ENCODE measurements around the gene UQCR11.
A peak's percentile ranks its signal among the peaks of the same experiment; 100 is the strongest.

Gene UQCR11

DNA sequence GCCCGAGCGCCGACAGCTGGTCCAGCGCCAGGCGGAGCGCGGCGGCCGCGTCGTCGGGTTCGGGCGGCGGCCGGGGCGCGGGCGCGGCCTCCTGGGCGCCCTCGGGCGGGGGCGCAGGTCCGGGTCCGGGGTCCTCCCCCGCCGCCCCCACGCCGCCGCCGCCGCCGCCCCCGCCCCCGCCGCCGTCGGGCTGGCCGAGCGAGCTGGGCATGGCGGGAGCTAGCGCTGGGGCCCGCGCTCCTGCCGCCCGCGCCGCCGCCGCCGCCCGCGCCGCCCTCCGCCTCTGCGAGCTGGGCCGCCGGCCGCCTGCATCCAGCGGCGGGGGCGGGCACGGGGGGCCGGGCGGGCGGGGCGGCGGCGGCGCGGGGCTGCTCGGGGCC, 37.4 kb downstream of the UQCR11 start:
- no peak overlapping the region for H3K27ac ChIP-seq (ENCODE audit: low read length)

DNA sequence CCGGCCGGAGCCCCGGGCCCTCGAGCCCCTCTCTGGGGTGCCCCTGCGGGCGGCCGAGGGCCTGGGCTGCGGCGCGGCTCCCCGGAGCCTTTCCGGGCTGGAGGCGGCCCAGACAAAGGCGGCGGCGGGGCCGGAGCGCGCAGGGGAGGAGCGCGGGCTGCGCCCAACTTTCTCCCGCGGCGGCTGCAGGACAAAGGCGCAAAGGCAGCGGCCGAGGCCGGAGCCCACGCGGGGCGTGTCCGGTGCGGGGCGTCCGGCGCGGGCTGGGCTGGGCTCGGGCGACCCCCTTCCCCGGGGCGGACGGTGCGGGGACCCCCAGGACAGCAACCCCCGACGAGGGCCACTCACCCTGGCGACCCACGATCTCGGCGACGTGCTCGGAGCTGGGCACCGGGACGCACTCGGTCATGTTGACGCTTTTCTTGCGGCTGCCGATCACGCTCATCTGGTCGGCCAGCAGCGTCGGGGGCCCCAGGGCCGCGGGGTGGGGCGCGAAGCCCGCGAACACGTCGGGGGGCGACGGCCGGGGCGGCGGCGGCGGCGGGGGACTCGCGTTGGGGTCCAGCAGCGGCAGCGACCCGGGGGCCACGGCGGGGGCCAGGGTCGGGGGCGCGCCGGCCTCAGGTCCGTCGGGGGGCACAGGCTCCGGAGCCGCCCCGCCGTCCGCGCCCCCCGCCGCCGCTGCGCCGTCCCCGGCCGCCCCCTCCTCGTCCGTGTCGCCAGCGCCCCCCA, 38.0 kb downstream of the UQCR11 start:
- ATAC-seq (ENCODE audit: insufficient read depth, low read depth) = no peak
- Histone ChIP-seq H3K79me2 (ENCODE audit: insufficient read depth, low read length) (peaks cover 52% of the 10 kb centered on the region), H3K4me3 (ENCODE audit: low read depth in 1 of 2, low read length in 2 of 2) (peak overlapping the region in 1 of 2 experiments; percentile 65; a peak in 3 of 4 replicates), H3K4me2 (ENCODE audit: insufficient read depth, low read length) (peak overlapping the region; percentile 82), H3K9ac (ENCODE audit: low read depth, low read length) (peak overlapping the region; percentile 65), H3K27me3 (ENCODE audit: insufficient read depth, low read length, poor library complexity) (no peaks in the 10 kb centered on the region), H3K27ac (ENCODE audit: low read length) (no peak overlapping the region), H3K36me3 (ENCODE audit: insufficient read depth, low read length) (0 out of 2 replicates have a peak, but pooled peaks cover 7% of the 10 kb centered on the region), H3K9me3 (ENCODE audit: insufficient read depth, low read length, severe bottlenecking) (no peaks in the 10 kb centered on the region), H3K4me1 (ENCODE audit: insufficient read depth, low read length) (peaks cover 29% of the 10 kb centered on the region), H4K20me1 (ENCODE audit: insufficient read depth, low read length) (peaks cover 39% of the 10 kb centered on the region), H2AFZ (ENCODE audit: low read depth, low read length) (no peak overlapping the region)
- TF ChIP-seq, protein P1, sequence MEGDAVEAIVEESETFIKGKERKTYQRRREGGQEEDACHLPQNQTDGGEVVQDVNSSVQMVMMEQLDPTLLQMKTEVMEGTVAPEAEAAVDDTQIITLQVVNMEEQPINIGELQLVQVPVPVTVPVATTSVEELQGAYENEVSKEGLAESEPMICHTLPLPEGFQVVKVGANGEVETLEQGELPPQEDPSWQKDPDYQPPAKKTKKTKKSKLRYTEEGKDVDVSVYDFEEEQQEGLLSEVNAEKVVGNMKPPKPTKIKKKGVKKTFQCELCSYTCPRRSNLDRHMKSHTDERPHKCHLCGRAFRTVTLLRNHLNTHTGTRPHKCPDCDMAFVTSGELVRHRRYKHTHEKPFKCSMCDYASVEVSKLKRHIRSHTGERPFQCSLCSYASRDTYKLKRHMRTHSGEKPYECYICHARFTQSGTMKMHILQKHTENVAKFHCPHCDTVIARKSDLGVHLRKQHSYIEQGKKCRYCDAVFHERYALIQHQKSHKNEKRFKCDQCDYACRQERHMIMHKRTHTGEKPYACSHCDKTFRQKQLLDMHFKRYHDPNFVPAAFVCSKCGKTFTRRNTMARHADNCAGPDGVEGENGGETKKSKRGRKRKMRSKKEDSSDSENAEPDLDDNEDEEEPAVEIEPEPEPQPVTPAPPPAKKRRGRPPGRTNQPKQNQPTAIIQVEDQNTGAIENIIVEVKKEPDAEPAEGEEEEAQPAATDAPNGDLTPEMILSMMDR (IDR thresholded peaks at IDR 0.05; ENCODE audit: borderline replicate concordance, extremely low read depth, low read length, poor library complexity, severe bottlenecking) = no peak
- no peak for TF ChIP-seq EZH2 (IDR thresholded peaks at IDR 0.05; ENCODE audit: borderline replicate concordance, low read depth, low read length, severe bottlenecking)
- no peak for DNase-seq

More for the DNA sequence above, 37.4 kb downstream of the UQCR11 start:
- Histone ChIP-seq H3K36me3 (ENCODE audit: insufficient read depth, low read length) (0 out of 2 replicates have a peak, but pooled peaks cover 7% of the 10 kb centered on the region), H3K79me2 (ENCODE audit: insufficient read depth, low read length) (peaks cover 46% of the 10 kb centered on the region), H4K20me1 (ENCODE audit: insufficient read depth, low read length) (peaks cover 37% of the 10 kb centered on the region), H3K9me3 (ENCODE audit: insufficient read depth, low read length, severe bottlenecking) (no peaks in the 10 kb centered on the region), H3K9ac (ENCODE audit: low read depth, low read length) (no peak overlapping the region), H3K27me3 (ENCODE audit: insufficient read depth, low read length, poor library complexity) (no peaks in the 10 kb centered on the region), H3K4me1 (ENCODE audit: insufficient read depth, low read length) (peaks cover 29% of the 10 kb centered on the region), H3K4me3 (ENCODE audit: low read depth in 1 of 2, low read length in 2 of 2) (peak overlapping the region in 1 of 2 experiments; percentile 65; a peak in 2 of 4 replicates), H2AFZ (ENCODE audit: low read depth, low read length) (no peak overlapping the region), H3K4me2 (ENCODE audit: insufficient read depth, low read length) (peak overlapping the region; percentile 82; the same call in 1 of the 2 replicates)
- DNase-seq = no peak
- peak; percentile 13; the same call in 2 of the 3 replicates for ATAC-seq (ENCODE audit: insufficient read depth, low read depth)
- no peak for TF ChIP-seq EZH2 (IDR thresholded peaks at IDR 0.05; ENCODE audit: borderline replicate concordance, low read depth, low read length, severe bottlenecking)
- TF ChIP-seq, protein P1 (IDR thresholded peaks at IDR 0.05; ENCODE audit: borderline replicate concordance, extremely low read depth, low read length, poor library complexity, severe bottlenecking) = no peak

DNA sequence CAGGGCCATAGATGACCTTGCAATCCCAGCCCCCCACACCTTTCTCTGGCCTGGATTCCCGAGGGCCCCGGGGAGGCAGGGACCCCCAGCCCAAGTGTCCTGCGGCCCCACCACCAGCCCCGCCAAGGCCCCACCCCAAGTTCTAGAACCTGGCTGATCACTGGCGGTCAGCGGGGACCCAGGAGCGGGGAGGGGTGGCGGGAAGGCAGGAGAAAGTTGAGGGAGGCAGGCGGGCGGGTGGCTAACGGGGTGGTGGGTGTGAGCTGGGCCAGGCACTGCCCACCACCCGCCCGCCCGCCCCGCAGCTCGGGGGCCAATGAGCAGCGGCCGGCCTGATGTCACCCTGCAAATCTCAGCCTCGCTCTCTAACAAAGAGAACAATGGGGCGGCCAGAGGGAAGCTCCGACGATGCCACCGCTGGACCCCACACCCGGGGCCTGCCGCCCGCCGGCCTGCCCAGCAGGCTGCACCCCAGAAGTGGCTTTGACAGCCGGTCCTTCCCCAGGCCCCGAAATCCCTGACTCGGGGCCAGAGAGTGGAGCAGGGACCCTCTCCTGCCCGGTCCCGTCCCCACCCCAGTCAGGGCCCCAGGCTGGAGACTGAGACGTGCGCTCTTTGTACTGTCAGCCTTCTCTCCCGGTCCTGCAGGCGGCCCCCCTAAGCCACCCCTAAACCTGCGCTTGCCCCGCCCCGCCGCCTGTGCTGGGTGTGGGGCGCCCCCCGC, 38.7 kb downstream of the UQCR11 start:
- Histone ChIP-seq H3K9ac (ENCODE audit: low read depth, low read length) (peak overlapping the region; percentile 65), H3K4me3 (ENCODE audit: low read depth in 1 of 2, low read length in 2 of 2) (peak overlapping the region in 1 of 2 experiments; percentile 65; a peak in 3 of 4 replicates), H3K4me1 (ENCODE audit: insufficient read depth, low read length) (peaks cover 29% of the 10 kb centered on the region), H3K36me3 (ENCODE audit: insufficient read depth, low read length) (0 out of 2 replicates have a peak, but pooled peaks cover 7% of the 10 kb centered on the region), H3K9me3 (ENCODE audit: insufficient read depth, low read length, severe bottlenecking) (no peaks in the 10 kb centered on the region), H3K4me2 (ENCODE audit: insufficient read depth, low read length) (peak overlapping the region; percentile 82), H2AFZ (ENCODE audit: low read depth, low read length) (no peak overlapping the region), H4K20me1 (ENCODE audit: insufficient read depth, low read length) (peaks cover 40% of the 10 kb centered on the region), H3K27ac (ENCODE audit: low read length) (no peak overlapping the region; the same call in 1 of the 2 replicates), H3K79me2 (ENCODE audit: insufficient read depth, low read length) (peaks cover 54% of the 10 kb centered on the region), H3K27me3 (ENCODE audit: insufficient read depth, low read length, poor library complexity) (no peaks in the 10 kb centered on the region)
- TF ChIP-seq, protein P1 (IDR thresholded peaks at IDR 0.05; ENCODE audit: borderline replicate concordance, extremely low read depth, low read length, poor library complexity, severe bottlenecking) = no peak
- TF ChIP-seq EZH2 (IDR thresholded peaks at IDR 0.05; ENCODE audit: borderline replicate concordance, low read depth, low read length, severe bottlenecking) = no peak
- DNase-seq (no peak), ATAC-seq (ENCODE audit: insufficient read depth, low read depth) (no peak)

Measured in DND-41 (cell line).